ENCODE measurements around the gene YOD1.
A peak's percentile ranks its signal among the peaks of the same experiment; 100 is the strongest.
"Not testable (repeated sequence)": the region's sequence is repeated elsewhere in the genome, so short reads cannot be mapped to it uniquely, and the experiment has no call there.

The YOD1 gene

DNA sequence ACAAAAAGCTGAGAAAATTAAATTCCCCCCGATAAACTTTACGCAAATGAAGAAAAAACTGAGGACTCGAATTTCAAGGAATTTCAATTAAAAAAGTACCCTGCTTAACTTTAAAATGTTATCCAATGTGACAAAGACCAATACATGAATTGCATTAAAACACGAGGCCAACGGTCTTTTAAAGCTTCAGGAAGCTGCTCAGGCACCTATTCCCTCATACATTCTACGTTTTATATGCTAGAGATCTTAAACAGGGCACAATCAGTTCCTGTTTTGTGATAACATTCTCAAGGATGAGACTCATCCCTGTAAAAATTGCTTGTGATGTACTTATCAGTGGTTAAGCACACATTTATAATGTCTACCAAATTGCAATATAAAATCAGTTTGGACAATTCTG, 3.0 kb downstream of the YOD1 start:
- DNase-seq = no peak

DNA sequence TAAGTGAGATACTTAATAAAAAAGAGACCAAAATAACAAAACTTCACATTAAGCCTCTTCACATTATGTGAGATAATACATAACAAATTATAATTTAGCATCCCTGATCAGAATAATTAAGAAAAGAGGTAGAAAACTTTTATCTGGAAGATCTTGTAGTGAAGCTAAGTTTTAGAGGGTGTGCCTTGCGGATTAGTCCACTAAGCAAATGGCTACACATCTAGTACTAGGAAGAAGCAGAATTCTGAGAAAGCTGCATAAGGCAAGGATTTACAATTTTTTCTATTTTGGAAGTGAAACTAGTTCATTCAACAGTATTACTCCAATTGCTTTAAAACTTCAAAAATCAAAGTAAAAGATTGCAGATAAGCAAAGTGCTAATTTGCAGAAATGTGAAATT, 3.5 kb downstream of the YOD1 start:
- DNase-seq = no peak

DNA sequence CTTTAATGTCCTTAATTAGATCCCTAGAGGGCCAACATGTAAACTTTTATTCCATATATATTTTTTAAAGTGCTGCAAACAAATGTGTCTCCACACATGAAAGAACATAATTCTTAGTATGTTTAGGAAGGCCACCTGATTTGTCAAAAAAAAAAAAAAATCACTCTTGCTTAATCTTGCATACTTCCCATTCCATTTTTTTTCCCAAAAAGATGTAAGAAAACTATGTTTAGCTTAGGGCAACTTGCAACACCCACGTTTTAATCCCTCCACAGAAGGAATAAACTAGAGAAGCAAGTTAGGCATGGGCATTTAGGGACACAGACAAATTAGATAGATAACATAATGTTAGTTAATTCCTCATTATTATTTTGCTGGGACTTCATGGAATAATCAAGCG, 5.6 kb downstream of the YOD1 start:
- DNase-seq = no peak

DNA sequence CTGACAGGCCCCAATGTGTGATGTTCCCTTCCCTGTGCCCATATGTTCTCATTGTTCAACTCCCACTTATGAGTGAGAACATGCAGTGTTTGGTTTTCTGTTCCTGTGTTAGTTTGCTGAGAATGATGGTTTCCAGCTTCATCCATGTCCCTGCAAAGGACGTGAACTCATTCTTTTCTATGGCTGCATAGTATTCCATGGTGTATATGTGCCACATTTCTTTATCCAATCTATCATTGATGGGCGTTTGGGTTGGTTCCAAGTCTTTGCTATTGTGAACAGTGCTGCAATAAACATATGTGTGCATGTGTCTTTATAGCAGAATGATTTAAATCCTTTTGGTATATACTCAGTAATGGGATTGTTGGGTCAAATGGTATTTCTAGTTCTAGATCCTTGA, 9.6 kb downstream of the YOD1 start:
- DNase-seq = not testable (repeated sequence)

DNA sequence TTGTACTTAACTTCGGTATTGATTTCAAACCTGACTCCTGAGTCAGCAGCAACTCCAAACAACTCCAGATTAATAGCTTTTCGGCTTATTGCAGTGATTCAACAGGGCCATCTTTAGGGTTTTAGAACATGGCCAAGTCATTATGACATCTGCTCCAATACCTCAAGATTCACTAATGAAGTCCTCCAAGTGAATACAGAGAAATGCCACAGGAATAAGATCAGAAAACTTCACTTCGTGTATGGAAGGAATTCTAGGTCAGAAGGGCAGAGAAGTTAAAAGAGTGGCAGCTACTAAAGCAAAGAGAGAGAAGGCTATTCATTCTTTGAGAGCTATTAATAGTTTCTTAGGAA, 10.9 kb downstream of the YOD1 start:
- no peak for DNase-seq

DNA sequence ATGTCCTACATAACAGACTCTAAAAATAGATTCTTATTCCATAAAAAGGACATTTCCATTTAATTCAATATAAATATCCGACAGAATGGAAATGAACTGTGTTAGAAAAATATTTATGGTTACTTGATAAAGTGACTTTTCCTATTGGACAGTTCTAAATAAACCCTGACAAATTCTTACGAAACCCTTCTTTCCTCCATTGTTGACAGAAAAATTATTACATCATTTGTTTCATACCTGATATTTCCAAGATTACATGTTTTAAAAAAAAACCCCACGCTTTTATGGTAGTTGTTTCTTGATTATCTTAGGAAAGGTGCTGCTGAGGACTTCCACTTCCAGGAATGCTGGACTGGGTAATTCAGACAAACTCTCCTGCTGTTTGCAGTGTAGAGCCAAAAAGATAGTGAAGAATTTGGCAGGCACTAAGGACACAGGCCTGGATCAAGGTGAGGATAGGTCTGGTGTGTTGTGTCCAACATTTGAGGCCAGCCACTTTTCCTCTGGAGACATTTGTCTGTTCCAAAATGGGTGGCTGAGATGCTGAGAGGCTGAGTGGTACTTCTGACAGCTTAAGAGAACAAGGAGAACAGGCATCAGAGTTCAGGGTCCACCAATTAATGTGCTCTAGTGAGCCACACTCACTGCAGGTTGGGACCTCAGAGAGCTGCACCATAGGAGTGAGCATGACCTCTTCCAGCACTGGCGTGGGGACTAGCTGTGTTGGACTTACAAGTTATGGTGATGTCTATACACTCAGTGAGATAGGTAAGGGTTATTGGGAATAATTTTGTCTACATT, 11.4 kb downstream of the YOD1 start:
- DNase-seq = no peak

DNA sequence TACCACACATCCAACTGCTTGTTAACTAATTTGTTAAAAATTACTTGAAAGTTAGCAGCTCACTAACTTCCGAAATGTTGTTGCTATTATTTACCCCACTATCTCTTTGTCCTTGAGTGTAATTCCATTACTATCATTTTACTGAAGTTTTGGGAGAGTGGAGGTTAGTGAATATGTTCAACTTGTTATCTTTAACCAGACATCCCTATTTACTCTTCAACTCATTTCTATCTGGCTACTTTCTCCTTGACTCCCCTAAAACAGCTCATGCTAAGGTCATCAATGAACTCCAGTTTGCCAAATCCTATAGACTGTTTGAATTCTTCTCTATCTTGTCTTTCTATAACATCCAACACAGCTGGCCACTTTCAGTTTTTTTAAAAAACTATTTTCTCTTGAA, 14.1 kb downstream of the YOD1 start:
- DNase-seq = no peak

DNA sequence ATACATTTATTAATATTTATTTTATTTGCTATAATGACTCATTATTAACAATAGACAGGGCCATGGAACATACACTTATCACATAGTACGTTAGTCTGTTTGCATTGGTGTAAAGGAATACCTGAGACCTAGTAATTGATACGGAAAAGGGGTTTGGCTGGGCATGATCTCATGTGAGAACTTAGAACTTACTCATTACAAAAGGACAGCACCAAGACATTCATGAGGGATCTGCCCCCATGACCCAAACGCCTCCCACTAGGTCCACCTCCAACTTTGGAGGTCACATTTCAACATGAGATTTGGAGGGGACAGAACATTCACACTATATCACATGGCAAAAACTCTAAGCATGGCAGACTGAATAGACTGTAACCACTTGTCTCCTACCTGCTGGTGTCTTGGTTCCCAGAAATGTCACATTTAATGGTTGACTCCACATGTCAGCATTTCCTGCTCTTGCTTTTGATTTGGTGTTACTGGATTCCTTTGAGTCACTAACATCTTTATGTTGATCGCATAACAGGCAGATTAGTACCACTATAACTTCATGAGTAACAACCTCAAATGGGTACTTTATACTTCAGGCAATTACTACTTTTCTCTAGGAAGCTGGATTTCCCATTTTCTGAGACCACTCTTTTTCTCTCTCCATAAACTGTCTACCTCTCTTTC, 15.0 kb downstream of the YOD1 start:
- no peak for DNase-seq

DNA sequence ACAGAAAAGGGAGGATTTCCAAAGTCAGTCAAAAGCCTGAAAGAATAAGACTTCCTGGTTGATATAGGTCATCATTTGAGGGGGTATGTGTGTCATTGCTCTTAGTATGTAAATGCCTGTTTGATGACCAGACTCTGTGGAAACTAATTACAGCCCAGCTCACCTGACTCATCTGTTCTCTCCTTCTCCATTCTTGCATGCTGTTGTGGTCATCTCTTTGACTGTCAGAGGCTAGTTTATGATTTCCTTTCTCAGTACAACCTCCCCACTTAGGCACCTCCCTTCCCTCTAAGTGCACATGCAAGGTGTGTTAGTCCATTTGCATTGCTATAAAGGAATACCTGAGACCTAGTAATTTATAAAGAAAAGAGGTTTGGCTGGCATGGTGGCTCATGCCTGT, 16.0 kb downstream of the YOD1 start:
- DNase-seq = no peak

DNA sequence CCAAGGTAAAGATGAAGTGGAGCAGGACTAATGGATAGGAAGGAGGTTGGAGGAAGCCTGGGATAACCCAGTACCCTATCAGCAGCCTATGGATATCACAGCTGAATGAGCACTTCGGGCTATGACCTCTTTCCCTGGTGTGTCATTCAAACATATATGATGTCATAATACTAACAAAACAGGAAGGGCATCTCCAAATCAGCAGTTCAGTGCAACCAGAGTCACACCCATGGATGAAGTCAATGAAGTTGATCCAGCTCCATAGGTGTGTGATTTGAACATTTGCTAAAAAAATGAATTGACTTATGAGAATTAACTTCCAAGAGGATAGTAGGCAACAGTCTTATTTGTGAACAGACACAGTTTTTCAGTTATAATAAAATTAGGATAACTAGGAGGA, 16.8 kb downstream of the YOD1 start:
- no peak for DNase-seq

DNA sequence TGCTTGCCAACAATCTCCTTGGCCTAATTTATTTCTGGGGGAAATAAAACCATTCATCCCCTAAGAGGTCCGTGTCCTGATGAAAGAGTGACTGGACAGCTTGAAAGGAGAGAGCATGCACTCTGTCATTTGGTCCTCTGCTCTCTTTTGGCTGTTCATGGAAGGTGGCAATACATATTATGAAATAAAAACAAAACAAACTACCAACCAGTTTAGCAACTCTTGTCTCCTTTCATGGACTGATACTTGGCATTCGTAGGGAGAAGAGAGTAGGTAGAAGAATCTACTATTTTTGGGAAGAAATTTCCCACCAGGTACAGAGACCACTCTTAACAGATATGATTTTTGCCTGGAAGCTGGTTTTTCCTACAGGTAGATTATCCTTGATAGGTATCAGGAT, 17.7 kb downstream of the YOD1 start:
- DNase-seq = no peak

DNA sequence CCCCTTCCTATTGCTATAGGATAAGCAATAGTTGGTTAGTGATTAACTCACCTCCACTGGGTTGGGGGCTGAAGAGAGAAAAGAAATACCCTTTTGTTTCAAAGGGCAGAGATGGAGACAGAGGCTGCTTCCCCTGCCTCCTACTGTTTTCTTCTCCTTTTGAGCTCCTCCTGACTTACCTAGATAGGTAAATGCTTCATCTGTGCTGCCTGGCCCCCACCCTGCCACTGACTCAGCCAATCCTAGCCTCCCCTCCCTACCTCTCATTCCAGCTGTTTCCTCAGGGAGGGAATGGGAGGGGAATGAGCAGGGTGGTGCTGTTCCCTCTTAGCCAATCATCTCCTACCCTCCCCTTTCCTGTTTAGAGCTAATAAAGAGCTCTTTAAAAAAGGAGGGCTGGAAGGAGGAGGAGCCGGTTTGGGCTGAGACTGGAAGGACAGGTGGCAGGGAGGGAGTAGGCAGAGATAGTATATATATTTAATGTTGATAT, 18.4 kb downstream of the YOD1 start, which contains the start of gene C1orf116:
TSS of gene C1orf116 (minus strand) at position 229 of the 490 bp plus-strand sequence. CDS start 5,158 bp downstream, outside the sequence.
- DNase-seq = peak; percentile 89

DNA sequence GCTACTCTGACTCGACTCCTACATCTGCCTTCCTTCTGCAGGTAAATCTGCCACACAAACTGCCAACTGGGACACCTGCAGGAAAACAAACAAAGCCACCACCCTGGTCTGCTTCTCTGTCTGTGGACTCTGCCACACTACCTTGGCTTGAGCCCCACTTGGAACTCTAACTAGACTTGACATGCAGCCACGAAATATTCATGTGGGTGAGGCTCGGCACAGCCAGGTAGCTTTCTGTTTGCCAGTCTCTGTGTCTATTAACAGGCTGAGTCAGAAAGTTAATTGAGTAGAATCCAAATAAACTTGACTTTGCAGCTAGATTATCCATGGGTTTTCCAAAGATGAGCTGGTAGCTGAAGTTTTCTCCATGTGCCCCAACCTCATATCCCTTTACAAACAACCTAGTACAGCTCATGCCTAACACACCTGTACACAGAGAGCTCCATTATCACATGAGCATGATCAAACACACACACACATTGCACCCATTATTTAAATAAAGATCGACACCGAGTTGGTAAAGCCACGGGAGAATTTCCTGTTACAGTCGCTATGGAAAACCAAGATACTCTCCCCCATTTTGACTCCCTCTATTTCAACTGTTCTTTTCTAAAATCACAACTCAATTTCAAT, 19.3 kb downstream of the YOD1 start:
- peak; percentile 43 for DNase-seq

DNA sequence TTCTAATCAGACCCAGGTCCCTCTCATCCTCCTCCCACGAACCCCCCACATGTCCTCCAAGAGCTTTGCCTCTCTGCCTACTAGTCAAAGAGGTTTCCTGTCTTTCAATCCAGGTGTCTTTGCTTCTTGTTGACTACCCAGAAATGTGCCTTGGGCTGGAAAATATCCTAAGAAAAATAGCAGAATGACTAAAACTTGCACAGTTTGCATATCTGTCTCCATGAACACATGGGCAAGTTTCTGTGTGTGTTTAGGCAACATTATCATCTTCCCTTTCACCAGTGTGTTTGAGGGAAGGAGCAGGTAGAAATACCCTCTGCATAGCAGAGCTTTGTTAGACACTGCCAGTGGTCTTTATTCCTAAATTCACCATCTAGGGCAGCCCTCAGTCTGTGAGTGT, 20.0 kb downstream of the YOD1 start:
- no peak for DNase-seq

DNA sequence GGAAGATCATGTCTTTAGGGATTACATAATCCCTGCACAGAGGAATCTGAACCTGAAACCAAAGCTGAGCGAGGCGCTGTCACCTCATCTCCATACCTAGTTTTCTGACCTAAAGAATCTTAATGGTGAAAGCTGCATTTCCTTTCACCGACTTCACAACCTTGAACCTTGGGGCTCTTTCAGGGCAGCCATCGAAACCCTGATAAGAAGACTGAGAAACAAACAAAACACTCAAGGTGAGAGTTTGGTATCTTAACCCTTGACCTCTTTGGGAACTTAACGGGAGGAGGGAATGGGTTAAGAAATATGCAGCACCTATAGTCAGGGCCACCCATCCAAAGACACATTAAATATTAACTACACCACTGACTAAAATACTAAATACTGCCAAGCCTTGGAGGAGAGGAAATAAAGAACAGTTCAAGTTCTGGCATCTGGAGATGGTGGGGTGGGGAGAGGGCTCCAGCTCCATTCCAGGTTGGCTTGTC, 20.4 kb downstream of the YOD1 start:
- no peak for DNase-seq

DNA sequence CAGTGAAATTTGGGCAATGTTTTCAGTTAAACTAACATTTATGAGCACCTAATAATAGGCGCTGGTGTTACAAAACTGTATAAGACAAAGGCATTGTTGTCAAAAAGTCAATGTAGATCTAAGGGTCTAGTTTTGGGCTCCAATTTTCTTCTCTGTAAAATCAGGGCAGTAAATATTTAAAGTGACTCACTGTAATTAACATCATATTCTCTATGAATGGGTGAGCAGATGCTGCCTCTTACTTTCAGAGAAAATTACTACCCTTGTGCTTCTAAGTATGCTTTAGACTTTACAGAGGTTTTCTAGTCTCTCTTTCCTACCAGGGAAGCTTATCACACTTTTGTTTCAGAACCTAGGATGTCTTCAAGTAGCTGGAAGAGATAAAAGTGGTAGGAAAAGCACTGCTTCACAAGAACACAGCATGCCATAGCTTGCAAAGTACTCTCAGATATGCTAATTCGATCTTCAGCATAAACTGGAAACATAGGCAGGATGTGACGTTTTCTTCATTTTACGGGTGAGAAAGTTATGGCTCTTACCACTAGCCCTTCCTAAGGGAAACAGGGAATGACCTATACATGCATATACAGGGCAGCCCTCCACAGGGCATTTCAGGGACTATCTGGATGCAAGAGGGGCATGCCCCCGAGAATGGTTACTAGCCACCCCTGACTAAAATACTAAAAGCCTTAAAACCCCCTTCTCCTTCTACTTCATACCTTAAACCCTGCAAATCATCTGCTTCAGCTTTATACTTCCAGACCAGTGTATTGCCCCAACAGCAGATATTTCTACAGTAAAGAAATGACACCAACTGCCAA, 21.1 kb downstream of the YOD1 start:
- no peak for DNase-seq

DNA sequence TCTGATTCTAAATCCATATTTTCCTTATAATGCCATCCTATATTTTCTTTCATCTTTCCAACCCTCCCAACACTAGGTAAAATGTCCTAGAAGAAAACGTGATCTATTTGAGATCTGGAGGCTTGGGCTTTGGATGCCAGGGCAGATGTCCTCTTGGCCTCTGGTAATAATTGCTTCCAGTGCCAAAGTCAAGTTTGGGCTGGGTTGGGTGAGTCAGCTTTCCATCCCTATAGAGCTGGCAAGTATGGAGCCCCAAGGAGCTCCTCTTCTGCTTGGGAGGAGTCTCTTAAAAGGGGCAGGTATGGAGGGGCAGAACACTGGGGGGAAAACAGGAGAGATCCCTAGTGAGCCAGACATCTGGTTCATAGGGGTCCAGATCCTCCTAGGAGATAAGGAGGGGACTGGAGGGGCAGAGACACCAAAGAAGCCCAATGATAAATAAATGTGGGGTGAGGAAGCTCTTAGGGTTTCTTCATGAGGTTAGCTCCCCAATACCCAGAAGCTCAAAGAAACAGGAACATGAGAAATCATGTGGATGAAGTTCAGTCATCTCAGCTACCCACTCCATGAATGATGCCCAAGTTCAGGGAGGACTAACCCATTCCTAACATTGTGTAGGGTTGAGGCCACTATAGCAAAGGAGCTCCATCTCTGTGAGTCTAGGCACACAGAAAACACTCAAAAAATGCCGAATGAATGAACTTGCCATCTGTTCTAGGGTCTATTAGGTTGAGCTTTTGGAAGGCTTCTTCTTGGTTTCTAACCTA, 21.9 kb downstream of the YOD1 start:
- DNase-seq = no peak

DNA sequence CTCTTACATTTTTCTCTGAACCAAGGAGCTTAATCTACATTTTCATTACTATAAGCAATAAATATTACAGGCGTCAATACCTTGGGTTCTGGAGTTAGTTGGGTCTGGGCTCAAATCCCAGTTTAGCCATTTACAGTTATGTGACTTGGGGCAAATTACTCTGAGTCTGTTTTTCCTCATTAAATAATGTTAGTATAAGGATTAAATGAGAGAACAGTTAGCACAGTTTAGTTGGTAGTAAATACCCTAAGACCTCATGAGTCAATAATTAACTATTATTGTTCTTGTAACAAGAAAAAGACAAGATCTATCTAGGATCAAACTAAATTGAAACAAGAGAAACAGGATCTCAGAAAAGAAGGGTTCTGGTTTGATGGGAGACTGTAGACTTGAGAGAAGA, 23.1 kb downstream of the YOD1 start:
- DNase-seq = no peak

DNA sequence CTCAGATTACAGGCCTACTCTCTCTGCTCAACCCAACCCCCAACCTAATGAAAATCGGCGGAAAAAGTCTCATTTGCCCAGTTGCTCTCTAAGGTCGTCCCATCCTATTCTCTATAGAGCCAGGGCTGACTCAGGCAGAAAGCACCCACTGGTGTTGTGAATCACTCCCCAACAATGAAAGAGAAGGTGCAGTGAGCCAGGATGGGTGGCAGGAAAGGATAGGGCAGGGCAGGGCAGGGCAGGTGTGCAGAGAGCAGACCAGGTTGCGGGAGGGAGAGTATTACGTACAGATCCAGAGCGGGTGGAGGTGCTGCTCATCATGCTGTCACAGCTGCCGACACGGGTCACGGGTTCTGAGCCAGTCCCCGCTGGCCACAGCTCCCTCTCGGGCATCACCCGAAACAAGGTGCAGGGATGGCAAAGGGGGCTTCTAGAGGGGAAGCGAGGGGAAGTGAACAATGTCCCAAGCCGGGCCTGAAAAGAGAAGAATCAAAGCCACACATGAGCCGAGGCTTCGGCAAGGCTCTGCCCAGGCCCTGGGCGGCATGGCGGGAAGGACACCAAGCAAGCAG, 23.7 kb downstream of the YOD1 start:
- DNase-seq = no peak

DNA sequence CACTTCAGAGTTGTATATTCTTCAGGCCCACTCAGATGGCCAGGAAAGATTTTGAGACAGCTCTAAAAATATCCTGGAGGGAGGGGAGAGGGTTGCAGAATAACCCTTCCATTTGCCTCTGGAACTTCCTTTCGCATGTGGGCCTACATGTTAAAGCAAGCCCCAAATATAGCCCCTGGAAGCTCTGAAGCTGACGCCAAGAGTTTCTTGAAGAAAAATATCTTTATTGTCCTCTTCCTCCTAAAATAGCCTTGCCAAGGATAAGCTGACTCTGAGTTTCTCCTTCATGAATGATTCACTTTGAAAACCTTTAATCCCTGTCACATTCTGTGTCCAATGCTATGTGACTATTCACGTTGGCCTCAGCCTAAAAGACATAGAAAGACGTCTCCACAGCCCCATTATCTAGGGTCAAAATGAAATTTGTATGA, 24.9 kb downstream of the YOD1 start:
- no peak for DNase-seq

DNA sequence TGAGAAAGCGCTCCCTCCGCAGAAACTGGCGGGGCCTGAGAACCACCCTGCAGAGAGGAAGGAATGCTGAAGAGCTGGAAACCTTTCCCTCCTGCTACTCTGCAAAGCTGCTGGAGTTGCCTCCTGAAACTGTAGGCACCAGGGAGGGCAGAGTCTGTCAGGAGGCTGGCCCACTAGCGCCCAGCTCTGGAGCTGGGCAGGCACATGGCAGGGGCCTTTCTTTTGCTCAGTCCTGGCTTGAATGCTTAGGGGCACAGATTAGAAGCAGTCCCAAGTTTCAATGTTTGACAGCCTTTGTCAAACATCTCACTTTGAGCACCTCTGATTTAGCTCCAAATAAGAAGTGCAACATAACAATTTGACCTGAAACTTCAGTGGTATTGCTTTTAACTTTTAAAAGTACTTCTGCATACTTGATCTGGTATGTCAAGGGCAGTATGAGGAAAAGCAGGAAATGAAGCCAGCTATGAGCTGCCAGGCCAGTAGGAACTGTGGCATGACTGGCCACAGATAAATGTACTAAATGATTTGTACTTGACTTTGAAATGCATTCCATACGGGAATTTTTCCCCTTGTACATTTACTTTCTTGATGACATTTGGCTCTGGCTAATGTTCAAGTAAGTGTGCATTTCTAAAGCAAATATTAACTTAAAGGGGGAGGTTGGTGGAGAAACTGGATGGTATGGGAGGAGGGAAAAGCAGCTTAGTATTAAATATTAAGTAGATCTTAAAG, 25.7 kb downstream of the YOD1 start:
- no peak for DNase-seq
